HG03060 (cell line): ENCODE measurements around the gene TMEM43.

ENCODE experiments used
- ATAC-seq: cut with Tn5 transposase; IDR thresholded peaks from one replicate; pipeline ENCODE4 v1.9.1; 2021; ENCODE audit warnings: low read depth, moderate number of reproducible peaks; ENCODE audit not compliant: unreplicated experiment

The TMEM43 gene

GRCh38 chr3:14148041-14148985, 23.5 kb downstream of the TMEM43 start:
- ATAC-seq: no peak

GRCh38 chr3:14150078-14150477, 25.2 kb downstream of the TMEM43 start:
- ATAC-seq: no peak

GRCh38 chr3:14150491-14151230, 25.8 kb downstream of the TMEM43 start:
- ATAC-seq: no peak

- ATAC-seq: no peak
These were observed 26.7 kb downstream of the TMEM43 start for GRCh38 chr3:14151471-14152083.

GRCh38 chr3:14152233-14152962, 27.5 kb downstream of the TMEM43 start:
- ATAC-seq: no peak

GRCh38 chr3:14152963-14153355, 28.1 kb downstream of the TMEM43 start:
- ATAC-seq: no peak

- no peak for ATAC-seq
These were observed 28.8 kb downstream of the TMEM43 start for GRCh38 chr3:14153663-14154062.

- ATAC-seq: no peak
These were observed 29.4 kb downstream of the TMEM43 start for GRCh38 chr3:14154276-14154675.

- no peak for ATAC-seq
These were observed 30.1 kb downstream of the TMEM43 start for GRCh38 chr3:14154895-14155440.

- no peak for ATAC-seq
These were observed 31.3 kb downstream of the TMEM43 start for GRCh38 chr3:14156201-14156600.

- ATAC-seq: no peak
These were observed 32.1 kb downstream of the TMEM43 start for GRCh38 chr3:14156843-14157561.

- no peak for ATAC-seq
These were observed 33.1 kb downstream of the TMEM43 start for GRCh38 chr3:14157951-14158350.

GRCh38 chr3:14158370-14158769, 33.5 kb downstream of the TMEM43 start:
- ATAC-seq: no peak

GRCh38 chr3:14159426-14159825, 34.6 kb downstream of the TMEM43 start:
- ATAC-seq: no peak

GRCh38 chr3:14161282-14161681, 36.4 kb downstream of the TMEM43 start:
- no peak for ATAC-seq

GRCh38 chr3:14162178-14162577, 37.3 kb downstream of the TMEM43 start:
- no peak for ATAC-seq

- no peak for ATAC-seq
These were observed 42.2 kb downstream of the TMEM43 start for GRCh38 chr3:14166877-14167603.

- no peak for ATAC-seq
These were observed 44.6 kb downstream of the TMEM43 start for GRCh38 chr3:14169435-14169834.

- ATAC-seq: no peak
These were observed 45.0 kb downstream of the TMEM43 start for GRCh38 chr3:14169871-14170270.
